GM18909 (cell line): ENCODE measurements around the gene CYP8B1.
"Not testable (repeated sequence)": the region's sequence is repeated elsewhere in the genome, so short reads cannot be mapped to it uniquely, and the experiment has no call there.

Experiments used
- ATAC-seq: cut with Tn5 transposase; IDR thresholded peaks from one replicate; pipeline ENCODE4 v1.9.1; 2021; ENCODE audit warnings: mild to moderate bottlenecking; ENCODE audit not compliant: unreplicated experiment, poor library complexity

CYP8B1 gene

DNA sequence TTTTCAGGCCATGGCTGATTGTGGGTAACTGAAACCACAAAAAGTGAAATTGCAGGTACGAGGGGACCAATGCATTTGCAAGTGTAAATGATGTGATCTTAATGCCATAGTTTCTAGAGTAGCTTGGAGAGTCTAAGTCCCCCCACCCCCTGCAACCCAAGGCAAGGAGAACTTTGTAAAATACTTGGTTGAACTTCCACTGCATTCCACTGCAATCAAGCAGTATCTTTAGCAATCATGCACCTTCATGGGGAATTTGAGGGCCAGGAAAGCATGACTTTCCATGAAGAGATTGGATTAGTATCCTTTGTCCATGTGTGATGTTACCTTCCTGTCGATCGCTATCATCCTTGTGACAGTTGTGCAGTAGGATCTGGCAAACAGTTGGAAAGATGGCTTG lies 11.4 kb upstream of the CYP8B1 start:
- ATAC-seq: no peak

DNA sequence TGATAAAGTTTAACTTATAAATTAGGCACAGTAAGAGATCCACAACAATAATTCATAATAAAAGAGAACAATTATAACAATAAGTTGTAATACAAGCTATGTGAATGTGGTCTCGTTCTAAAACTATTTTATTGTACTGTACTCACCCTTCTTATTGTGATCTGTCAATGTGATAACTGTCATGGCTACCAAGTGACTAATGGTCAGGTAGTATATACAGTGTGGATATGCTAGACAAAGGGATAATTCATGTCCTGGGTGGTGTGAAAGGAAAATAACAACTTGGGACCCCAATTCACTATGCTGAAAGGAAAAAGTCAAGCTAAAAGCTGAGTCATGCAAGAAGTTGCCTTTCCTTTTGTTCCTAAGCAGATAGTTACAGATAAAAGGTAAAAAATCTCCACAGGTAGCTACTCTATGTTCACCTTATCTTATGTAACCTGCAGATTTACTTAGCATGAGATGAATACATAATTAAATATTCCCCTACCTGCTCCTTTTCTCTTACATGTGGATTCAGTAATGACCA lies 10.7 kb upstream of the CYP8B1 start:
- ATAC-seq: no peak

DNA sequence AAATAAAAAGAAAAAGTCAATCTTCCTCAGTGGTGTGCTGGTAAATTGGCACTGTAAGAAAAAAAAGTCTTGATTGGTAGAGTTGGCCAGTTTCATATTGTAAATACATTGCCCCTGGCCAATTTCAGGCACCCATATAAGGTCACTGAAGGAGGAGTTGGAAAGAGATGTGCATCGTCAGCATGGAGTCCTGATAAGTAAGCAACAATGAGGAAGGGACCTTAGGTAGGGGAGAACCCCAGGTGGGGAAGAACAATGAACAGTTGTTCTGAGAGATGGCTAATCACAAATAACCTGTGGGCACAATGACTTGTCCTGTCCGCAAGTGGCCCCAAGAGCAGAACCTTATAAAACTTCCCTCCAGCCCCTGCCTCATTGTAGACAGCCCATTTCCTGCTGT lies 8.6 kb upstream of the CYP8B1 start:
- no peak for ATAC-seq

DNA sequence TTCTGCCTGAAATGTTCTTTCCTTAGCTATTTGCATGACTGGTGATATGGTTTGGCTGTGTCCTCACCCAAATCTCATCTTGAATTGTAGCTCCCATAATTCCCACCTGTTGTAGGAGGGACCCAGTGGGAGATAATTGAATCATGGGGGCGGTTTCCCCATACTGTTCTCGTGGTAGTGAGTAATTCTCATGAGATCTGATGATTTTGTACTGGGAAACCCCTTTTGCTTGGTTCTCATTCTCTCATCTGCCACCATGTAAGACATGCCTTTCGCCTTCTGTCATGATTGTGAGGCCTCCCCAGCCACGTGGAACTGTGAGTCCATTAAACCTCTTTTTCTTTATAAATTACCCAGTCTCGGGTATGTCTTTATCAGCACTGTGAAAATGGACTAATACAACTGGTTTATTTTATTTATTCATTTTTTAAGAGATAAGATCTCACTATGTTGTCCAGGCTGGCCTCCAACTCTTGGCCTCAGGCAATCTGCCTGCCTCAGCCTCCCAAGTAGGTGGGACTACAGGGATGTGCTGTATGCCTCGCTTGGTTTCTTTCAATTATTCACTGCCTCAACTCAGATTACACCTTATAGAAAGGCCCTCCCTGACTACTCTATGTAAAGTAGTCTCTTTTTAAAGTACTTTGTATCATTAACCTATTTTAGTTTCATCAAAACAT lies 7.7 kb upstream of the CYP8B1 start:
- not testable (repeated sequence) for ATAC-seq

DNA sequence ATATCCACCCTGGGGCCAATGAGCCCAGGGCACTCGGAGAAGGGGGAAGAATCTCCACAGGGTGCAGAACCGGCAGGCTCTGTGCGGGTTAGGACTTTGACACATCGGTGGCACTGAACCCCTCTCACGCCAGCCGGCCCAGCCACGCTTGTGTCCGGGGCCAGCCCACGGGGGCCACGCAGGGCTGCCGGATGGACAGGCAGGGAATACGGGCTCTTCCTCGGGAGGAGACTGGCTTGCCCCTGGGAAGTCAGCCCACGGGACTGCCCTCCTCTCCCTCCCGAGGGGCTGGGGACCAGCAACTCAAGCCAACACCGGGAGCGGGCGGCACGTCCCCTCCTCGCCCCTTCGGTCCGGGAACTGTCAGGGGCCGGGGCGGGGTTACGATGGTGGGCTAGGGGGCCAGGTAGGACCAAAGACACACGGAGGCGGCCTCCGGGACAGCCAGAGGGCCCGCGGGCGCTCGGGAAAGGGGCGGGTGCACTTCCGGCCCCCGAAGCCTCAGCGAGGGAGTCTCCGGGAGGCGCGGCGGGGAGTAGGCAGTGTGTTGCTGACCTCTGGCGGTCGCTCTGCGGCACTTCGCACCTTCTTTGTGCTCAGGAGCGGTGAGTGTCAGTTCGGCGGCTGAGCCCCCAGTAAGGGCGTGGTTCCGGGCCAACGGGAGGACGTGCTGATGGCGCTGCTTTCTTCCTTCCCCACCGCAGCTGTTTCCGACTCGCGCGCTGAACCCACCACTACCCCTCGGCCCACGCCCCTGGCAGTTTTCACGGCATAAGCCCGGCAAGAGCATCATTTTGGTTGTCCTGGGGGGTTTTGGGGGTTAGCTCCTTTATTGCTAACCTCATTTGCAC lies 5.1 kb upstream of the CYP8B1 start:
- peak; percentile 98 for ATAC-seq

DNA sequence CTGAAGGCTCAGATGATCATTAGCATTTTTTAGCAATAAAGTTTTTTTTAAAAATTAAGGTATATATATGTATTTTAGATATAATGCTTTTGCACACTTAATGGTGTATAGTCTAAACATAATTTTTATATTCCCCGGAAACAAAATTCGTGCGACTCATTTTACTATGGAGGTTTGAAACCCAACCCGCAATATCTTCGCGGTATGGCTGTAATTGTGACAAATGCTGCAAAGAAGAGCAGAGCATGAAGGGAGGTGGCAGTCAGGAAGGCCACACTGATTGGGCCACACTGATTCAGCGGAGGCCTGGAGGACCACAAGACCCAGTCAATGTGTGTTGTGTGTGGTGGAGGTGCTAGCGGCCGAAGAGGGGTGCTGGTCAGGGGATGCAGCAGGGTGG lies 4.5 kb upstream of the CYP8B1 start:
- no peak for ATAC-seq

DNA sequence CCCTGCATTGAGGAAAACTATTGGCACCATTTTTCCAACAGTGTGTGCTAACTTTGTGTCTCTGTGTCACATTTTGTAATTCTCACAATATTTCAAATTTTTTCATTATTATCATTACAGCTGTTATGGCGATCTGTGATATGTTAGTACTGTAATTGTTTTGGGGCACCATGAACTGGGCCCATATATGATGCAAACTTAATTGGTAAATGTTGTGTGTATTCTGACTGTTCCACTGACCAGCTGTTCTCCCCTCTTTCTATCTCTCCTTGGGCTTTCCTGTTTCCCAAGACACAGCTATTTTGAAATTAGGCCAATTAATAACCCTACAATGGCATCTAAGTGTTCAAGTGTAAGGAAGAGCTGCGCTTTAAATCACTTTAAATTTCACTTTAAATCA lies 2.2 kb upstream of the CYP8B1 start:
- no peak for ATAC-seq

DNA sequence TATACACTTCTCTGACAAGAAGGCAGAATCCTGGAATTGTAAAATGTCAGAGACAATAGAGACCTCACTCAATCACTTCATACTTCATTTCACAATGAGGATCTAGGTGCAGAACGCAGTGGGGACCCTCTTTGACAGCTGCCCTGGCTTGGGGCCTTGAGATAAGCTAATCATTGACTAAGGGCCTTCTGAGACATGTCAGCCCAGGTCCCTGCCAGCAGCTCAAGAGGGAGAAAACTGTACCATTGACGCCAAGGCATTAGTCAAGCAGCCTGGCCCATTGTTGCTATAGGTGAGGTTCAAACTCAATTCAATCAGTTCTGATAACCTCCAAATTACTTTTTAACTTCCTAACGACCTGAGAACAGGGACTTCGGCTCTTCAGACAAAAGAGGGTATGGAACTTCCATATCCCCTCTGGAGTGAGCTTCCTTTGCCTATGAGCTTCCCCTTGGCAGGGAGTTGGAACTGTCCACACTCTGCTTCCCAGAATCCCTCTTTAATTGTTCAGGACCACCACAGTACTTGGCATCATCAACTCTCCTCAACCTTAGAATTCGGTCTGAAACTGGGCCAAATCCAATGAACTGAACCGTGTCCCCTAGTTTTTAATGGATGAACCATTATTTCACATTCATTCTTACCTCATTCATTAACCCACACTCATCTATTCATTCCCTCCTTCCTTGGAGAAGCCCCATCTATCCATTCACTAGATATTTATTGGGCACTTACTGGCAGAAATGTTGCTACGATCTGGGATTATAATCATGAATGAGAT lies 1.5 kb upstream of the CYP8B1 start:
- no peak for ATAC-seq

DNA sequence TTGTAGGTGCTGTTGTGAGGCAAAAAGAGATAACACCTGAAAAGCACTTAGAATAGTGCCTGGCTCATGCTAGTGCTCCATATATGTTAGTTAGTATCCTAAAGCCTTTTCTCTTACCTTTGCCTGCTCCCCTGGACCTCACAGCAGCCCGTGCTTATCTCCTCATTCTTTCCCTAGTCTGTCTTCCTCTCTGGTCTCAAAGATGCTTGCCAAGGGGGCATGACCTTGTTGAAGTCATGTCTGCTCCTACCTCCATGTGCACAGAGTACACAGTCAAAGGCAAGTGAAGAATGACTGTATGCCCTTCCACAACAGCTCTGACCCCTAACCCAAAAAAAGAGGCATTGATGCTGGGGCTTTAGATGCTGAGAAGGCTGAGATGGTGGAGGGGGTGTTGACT lies 722 bp upstream of the CYP8B1 start:
- ATAC-seq: no peak

DNA sequence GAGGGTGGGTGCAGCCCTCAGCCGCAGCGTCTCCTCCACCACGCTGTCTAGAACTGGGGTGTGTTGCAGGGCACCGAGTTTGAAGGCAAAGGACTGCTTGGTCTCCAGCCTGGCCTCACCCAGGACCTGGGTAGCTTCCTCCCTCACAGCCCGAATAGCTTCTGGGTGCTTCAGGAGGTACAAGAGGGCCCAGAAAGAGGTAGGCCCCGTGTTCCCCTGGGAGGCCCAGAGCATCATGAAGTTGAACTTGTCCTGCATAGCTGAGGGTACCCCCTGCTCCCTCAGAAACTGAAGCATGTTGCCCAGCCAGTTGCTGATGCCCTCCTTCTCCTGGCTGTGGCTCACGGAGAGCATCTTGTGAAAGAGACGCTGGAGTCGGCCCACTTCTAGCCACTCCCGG lies 930 bp downstream of the CYP8B1 start:
- no peak for ATAC-seq

DNA sequence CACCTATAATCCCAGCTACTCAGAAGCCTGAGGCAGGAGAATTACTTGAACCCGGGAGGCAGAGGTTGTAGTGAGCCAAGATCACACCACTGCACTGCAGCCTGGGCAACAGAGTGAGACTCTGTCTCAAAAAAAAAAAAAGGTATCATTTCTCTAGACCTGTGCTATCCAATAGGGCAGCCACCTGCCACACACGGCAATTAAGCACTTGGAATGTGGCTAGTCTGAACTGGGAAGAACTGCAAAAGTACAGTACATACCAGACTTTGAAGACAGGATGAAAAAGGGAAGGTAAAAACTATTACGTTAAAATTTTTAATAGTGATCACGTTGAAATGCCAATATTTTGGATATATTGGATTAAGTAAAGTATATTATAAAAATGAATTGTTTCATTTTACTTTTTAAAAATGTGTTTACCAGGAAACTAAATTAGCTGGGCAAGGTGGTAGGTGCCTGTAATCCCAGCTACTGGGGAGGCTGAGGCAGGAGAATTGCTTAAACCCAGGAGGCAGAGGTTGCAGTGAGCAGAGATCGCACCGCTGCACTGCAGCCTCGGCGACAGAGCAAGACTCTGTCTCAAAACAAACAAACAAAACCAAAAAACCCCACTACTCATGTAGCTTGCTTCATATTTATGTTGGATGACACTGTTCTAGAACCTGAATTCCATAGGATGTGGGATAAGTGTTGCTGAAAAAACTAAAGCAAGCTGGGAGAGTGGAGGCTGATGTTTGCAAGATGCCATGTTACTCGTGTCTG lies 2.3 kb downstream of the CYP8B1 start:
- ATAC-seq: no peak

DNA sequence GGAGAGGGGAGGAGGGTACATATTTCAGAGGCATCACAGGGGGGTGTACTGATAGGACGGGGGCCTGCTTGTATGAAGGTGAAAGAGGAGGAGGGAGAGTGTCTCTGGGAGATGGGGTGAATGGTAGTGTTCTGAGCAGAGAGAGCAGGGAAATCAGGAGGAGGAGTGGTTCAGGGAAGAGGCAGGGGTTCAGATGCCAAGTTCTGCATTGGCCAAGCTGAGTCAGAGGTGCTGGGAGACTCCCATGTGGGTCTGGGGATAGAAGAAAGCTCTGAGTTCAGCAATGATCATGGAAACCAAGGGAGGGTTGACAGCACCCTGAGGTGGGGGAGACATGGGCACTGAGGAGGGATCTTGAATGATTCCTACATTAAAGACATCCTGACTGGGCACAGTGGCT lies 3.0 kb downstream of the CYP8B1 start:
- no peak for ATAC-seq

DNA sequence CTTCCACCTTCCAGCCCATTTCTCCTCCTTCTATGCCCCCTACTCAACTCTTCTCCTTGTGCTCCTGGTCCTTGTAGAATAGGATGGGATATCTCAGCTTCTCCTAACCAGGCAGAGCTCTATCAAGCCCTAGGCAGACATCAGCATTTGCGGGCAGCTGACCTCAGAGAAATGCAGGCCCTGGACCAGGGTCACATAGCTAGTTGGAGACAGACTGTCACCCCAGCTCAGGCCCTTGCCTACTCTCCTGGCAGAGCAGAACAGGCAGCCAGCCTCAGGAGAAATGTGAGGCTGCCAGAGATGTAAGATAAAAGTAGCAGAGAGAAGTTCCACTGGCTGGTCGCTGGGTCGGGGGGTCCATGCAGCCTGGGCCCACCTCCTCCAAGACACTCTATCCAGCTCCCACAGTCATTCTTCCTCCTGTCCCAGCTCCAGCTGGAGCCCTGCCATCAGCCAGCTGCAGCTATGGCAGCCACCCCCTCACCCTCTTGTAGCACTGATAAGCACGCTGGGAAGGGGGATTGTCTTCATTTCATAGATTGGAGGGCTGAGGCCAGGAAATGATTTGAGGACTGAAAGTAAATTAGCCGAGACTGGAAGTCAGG lies 4.0 kb downstream of the CYP8B1 start:
- no peak for ATAC-seq

DNA sequence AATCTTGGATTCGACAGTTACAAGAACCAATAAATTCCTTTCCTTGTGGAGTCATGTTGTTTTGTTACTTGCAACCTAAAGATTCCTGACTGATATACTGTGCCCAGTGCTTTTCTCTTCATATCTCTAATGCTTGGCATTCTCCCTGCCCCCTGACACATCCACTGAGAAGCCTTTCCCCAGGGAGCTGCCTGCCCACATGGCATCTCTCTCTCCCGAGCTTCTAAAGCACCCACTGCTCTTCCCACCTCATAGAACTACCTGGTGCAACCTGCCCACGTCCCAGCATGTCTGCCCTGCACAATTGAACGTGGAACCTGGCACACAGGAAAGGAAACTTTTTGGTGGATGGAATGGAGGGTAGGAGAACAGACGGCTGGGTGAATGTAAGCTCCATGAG lies 6.8 kb downstream of the CYP8B1 start:
- no peak for ATAC-seq

DNA sequence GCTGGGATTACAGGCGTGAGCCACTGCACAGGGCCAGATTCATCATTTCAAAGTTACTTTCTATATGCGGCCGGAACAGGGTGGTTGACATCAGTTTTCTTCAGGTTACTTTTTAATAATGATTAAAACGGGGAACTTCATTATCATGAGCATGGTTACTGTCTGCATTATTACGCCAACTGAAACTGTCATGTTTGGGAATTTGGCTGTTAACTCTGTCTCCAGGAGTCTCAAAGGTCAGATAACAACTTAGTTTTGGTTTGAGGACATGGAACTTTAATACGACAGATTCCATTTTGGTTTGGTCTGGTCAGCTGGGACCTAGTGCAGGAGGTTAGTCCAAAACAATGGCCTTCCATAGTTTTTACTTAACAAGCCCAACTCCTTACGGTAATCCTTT lies 8.5 kb downstream of the CYP8B1 start:
- ATAC-seq: no peak

DNA sequence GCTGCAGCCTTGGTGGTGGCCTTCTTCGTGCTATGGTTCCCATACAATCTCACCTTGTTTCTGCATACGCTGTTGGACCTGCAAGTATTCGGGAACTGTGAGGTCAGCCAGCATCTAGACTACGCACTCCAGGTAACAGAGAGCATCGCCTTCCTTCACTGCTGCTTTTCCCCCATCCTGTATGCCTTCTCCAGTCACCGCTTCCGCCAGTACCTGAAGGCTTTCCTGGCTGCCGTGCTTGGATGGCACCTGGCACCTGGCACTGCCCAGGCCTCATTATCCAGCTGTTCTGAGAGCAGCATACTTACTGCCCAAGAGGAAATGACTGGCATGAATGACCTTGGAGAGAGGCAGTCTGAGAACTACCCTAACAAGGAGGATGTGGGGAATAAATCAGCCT lies 10.4 kb downstream of the CYP8B1 start:
- no peak for ATAC-seq

DNA sequence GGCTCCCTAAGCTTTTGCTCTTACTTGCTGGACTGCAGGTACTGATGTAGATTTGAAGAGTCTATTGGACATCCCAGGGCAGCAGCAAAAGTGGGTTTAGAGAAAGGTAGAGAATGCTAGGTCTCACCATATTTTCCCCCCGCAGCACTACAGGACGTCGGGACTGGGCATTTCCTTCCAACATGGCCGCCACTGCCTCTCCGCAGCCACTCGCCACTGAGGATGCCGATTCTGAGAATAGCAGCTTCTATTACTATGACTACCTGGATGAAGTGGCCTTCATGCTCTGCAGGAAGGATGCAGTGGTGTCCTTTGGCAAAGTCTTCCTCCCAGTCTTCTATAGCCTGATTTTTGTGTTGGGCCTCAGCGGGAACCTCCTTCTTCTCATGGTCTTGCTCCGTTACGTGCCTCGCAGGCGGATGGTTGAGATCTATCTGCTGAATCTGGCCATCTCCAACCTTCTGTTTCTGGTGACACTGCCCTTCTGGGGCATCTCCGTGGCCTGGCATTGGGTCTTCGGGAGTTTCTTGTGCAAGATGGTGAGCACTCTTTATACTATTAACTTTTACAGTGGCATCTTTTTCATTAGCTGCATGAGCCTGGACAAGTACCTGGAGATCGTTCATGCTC lies 11.2 kb downstream of the CYP8B1 start:
- ATAC-seq: no peak

DNA sequence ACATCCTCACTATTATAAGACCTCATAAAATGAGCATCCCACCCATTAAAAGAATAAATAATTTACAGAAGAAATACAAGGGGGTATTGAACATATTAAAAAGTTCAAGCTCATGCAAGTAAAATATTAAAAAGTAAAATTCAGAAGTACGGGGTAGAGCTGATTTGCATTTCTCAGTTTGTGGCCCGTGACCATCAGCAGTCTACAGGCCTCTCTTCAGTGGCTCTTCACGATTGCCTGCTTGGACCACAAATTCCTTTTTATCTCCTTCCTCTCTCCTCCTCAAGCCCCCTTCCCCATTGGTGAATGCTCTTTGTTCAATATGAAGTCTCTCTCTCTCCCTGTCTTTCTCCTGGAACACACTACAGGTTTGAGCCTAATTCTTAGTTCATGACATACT lies 19.1 kb downstream of the CYP8B1 start:
- ATAC-seq: no peak
